ENCODE results near the gene INPP5A. TPM values are rescaled to one million over a fixed set of nuclear protein-coding genes. Genes with fewer than 3 reads are reported as not detected.

The INPP5A gene
- total and polyA plus RNA-seq, 10 of the 15 experiments (the other 5 are each of a cell fraction or from before 2014, with no cell fraction given) = 0.52 to 15.0 (median 6.3) TPM

- TF ChIP-seq BCL3 (IDR thresholded peaks at IDR 0.05; ENCODE audit: borderline replicate concordance, insufficient read depth, low read depth, low read length, poor library complexity, severe bottlenecking) (no peak), REST (IDR thresholded peaks at IDR 0.05; ENCODE audit: low read depth, low read length) (no peak)
These were observed 55.8 kb downstream of the INPP5A start (continued) for GRCh38 chr10:132593389-132593788.

- Histone ChIP-seq H3K27ac (ENCODE audit: control insufficient read depth, insufficient read depth) (peak overlapping the region; percentile 35), H3K27me3 (replicated peaks in 1 of 2; ENCODE audit: control insufficient read depth in 2 of 2, insufficient read depth in 2 of 2, low read length in 1 of 2) (no peaks in the 10 kb centered on the region), H3K79me2 (ENCODE audit: control insufficient read depth, insufficient read depth, low read length) (peaks cover 13% of the 10 kb centered on the region), H2AFZ (ENCODE audit: control insufficient read depth, low read depth, low read length) (no peak overlapping the region; the same call in 1 of the 2 replicates), H3K4me3 (peak overlapping the region; percentile 16; the same call in 1 of the 2 replicates), H3K36me3 (ENCODE audit: control insufficient read depth in 2 of 2, insufficient read depth in 2 of 2, low read length in 1 of 2) (no peaks in the 10 kb centered on the region), H3K9ac (ENCODE audit: control insufficient read depth, insufficient read depth, low read length) (no peak overlapping the region), H3K4me2 (ENCODE audit: control insufficient read depth, insufficient read depth) (peak overlapping the region; percentile 88), H3K4me1 (ENCODE audit: control insufficient read depth, insufficient read depth, low read length) (peaks cover 19% of the 10 kb centered on the region), H3K9me3 (replicated peaks; ENCODE audit: control insufficient read depth, insufficient read depth, low read length) (peaks cover 2% of the 10 kb centered on the region; the same call in 2 of the 3 replicates), H4K20me1 (ENCODE audit: control insufficient read depth, insufficient read depth) (no peaks in the 10 kb centered on the region)
- CTCF ChIA-PET = interaction anchor here (0.7 to 2.5 kb wide), 7 partner anchors 18 to 55 kb away, joined by 3 to 17 read pairs (median 6); no protein-coding TSS in a partner anchor
- intact Hi-C loops (cut with micrococcal nuclease; ENCODE audit: unreplicated experiment) (loop anchor here (1.0 kb wide), 1 partner anchor 22 kb away; no protein-coding TSS in a partner anchor), in situ Hi-C loops (cut with MboI) (no loop called here)
- FAIRE-seq (peak; percentile 7), ATAC-seq (peak; percentile 89), DNase-seq (ENCODE audit: low read depth, low spot score) (peak; percentile 54)
- 9% methylated on average over 25 of the region's 25 CpGs for WGBS (ENCODE audit: insufficient coverage, insufficient replicate concordance, low lambda C conversion rate, missing lambda C conversion rate)
- POLR2A ChIA-PET = interaction anchor here (0.6 to 2.0 kb wide), 6 partner anchors 12 to 55 kb away, joined by 3 to 26 read pairs (median 6); no protein-coding TSS in a partner anchor
- SMC1A ChIA-PET (ENCODE audit: uncharacterized antibody, unreplicated experiment) = interaction anchor here (0.8 to 4.5 kb wide), 13 partner anchors 14 to 262 kb away, joined by 3 to 62 read pairs (median 7); partner anchors contain the start of gene LRRC27
- BruUV-seq (replicated peaks) = TSS peak; percentile 74
- RAD21 ChIA-PET (ENCODE audit: unreplicated experiment) = interaction anchor here (1.0 to 4.7 kb wide), 11 partner anchors 13 to 135 kb away, joined by 4 to 84 read pairs (median 4); no protein-coding TSS in a partner anchor
- TF ChIP-seq GATAD2B (conservative IDR thresholded peaks at IDR 0.05; ENCODE audit: low read depth) (peak; percentile 68; the same call in 1 of the 2 replicates), RBBP5 (conservative IDR thresholded peaks at IDR 0.05) (no peak), WRNIP1 (IDR thresholded peaks at IDR 0.05; ENCODE audit: borderline replicate concordance, low read depth, low read length) (no peak), RFX5 (IDR thresholded peaks at IDR 0.05; ENCODE audit: low read depth, low read length) (no peak), TCF7 (IDR thresholded peaks at IDR 0.05; ENCODE audit: borderline replicate concordance) (no peak), NKRF (conservative IDR thresholded peaks at IDR 0.05) (no peak), IRF4 (IDR thresholded peaks at IDR 0.05; ENCODE audit: low read depth, low read length) (no peak), POLR2AphosphoS2 (IDR thresholded peaks at IDR 0.05; ENCODE audit: low read depth, low read length) (no peak), IRF3 (IDR thresholded peaks at IDR 0.05) (no peak), HDGF (IDR thresholded peaks at IDR 0.05) (peak; percentile 100)
These were observed 56.6 kb downstream of the INPP5A start for GRCh38 chr10:132593900-132594876.

Data from GM12878 (cell line).